Hematopoietic multipotent progenitor cell (in vitro differentiated cells): Measurements from ENCODE around the gene RAD17. TPM values are rescaled to one million over a fixed set of nuclear protein-coding genes. Genes with fewer than 3 reads are reported as not detected.
"Not testable (repeated sequence)": the region's sequence is repeated elsewhere in the genome, so short reads cannot be mapped to it uniquely, and the experiment has no call there.

Experiments used
- DNase-seq, 3 donors: peaks; one replicate each; pipeline ENCODE4 v3.0.0-alpha.2; 2011 to 2015; ENCODE audit warnings: low read depth in 2 of 3, low spot score in 2 of 3
- total RNA-seq: library from RNA; depleted of rRNA; stranded (reverse); fragments of >200 nt; gene quantifications from one replicate; pipeline ENCODE4 v1.2.3, GENCODE V29; 2012

RAD17 gene
- total RNA-seq, 1 donor = 8.6 TPM

GRCh38 chr5:69374911-69375446 is 5.4 kb downstream of the RAD17 start:
- no peak for DNase-seq

- DNase-seq = no peak
Observed at GRCh38 chr5:69378376-69378775, 8.8 kb downstream of the RAD17 start.

GRCh38 chr5:69404659-69405330 is 35.2 kb downstream of the RAD17 start:
- peak in 2 of 3 donors; percentile 7 to 11 for DNase-seq

- peak; percentile 13 to 44 (median 39) for DNase-seq
Observed at GRCh38 chr5:69414885-69415583, 45.4 kb downstream of the RAD17 start, which contains the start of gene MARVELD2. MARVELD2 (plus strand) TSS chr5:69415116; CDS start chr5:69419386, 4,270 bp downstream.

GRCh38 chr5:69415584-69415958 is 46.0 kb downstream of the RAD17 start:
- no peak for DNase-seq

GRCh38 chr5:69416180-69416579 is 46.6 kb downstream of the RAD17 start:
- no peak for DNase-seq

- DNase-seq = no peak
Observed at GRCh38 chr5:69416699-69417098, 47.1 kb downstream of the RAD17 start.

GRCh38 chr5:69418554-69418953 is 48.9 kb downstream of the RAD17 start:
- DNase-seq = no peak

GRCh38 chr5:69431424-69432303 is 62.0 kb downstream of the RAD17 start:
- DNase-seq = no peak

- DNase-seq = no peak
Observed at GRCh38 chr5:69432412-69433206, 63.0 kb downstream of the RAD17 start.

- DNase-seq = not testable (repeated sequence)
Observed at GRCh38 chr5:69435276-69435884, 65.8 kb downstream of the RAD17 start.

- no peak for DNase-seq
Observed at GRCh38 chr5:69444127-69444754, 74.6 kb downstream of the RAD17 start.

GRCh38 chr5:69449511-69449910 is 79.9 kb downstream of the RAD17 start:
- no peak for DNase-seq

GRCh38 chr5:69450116-69450515 is 80.5 kb downstream of the RAD17 start:
- DNase-seq = no peak

GRCh38 chr5:69450527-69450926 is 80.9 kb downstream of the RAD17 start:
- DNase-seq = not testable (repeated sequence)

GRCh38 chr5:69451941-69452647 is 82.5 kb downstream of the RAD17 start:
- no peak for DNase-seq

- not testable (repeated sequence) for DNase-seq
Observed at GRCh38 chr5:69453487-69453886, 83.9 kb downstream of the RAD17 start.

- DNase-seq = no peak
Observed at GRCh38 chr5:69454460-69455249, 85.0 kb downstream of the RAD17 start.
